DMS 273 (cell line): ENCODE results near the gene SETD6.

ENCODE experiments used
- DNase-seq: peaks from one replicate; lab custom pipeline; 2025; ENCODE audit not compliant: unreplicated experiment; lab: John Stamatoyannopoulos, UW

SETD6 gene

DNA sequence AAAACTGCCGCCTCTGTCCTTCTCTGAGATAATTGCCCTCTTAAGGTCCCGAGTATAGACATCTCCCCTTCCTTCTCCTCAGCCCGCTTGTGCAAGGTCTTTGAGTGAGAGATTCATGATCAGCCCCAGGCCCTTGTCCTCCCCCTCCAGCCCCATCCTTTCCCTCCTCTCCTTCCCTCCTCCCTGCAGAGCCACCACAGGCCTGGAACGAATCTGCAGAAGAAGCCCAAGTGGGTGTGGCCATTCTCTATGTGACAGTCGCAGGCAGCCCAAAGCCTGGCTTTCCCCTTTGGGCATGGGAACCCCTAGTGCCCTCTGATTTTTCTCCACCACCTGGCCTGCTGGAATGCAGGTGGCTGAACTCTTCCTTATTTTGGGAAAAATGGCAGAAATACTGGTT, 22.6 kb upstream of the SETD6 start:
- DNase-seq: peak; percentile 25

DNA sequence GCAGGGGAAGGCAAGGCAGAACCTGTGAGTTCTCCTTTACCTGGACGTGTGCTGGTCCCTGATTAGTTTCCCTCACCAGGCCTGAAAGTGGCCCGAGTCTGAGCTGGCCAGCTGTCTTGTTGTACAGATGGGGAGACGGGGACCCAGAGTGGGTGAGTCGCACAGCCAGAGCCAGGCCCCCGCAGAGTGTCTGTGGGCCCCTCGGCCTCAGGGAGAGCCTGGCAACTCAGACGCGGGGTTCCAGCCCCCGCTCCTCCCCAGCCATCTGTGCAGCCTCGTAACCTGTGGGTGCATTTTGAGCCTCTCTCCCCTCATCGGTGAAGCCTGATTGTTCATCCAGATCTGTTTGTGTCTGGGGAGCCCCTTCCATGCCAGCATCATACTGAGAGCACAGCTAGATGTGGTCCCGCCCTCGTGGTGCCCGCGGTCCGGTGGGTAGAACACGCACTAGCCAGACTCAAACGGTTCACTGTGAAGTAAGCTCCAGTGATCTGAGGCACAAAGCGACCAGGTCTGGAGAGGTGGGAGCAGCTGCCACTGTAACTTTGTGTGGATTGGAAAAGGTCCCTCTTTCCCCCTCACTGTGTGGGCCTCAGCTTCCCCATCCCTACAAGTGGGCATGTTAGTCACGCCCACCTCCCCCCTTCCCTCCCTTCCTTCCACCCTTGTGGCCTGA, 21.4 kb upstream of the SETD6 start:
- DNase-seq: no peak

GRCh38 chr16:58494981-58495520, 20.3 kb upstream of the SETD6 start:
- DNase-seq: peak; percentile 98

DNA sequence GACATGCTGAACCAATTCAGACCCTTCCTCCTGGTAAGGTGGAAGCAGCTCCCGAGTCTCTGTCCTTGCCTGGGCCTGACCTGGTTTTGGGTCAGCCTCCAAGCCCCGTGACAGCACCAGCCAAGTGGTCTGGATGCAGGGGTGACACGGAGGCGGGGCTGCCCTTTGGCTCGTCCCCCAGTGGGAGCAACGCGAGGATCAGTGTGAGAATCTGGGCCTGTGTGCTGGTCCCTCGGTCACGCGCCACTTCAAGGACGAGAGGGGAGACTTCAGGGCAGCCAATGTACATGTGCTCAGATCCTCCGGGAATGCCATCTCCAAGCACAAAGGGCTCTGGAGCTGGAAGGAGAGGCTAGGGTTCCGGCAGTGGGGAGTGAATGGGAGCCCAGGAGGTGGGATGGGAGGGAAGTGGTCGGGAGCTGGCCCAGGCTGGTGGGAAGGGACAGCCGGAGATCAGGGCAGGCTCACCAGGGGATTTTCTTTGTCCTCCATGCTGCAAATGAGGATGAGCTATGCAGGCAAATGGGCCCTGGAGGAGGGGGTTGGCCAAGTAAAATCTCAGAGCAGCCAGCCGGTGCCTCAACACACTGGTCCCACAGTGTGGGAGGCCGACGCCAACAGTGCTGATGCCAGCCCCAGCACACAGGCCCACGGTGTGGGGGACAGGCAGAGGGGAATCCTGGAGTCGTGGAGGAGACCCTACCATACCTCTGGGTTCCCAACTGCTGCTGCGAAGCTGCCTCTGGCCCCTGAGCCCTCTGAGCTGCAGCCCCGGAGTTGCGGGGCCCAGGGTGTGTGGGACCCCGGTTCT, 19.6 kb upstream of the SETD6 start:
- no peak for DNase-seq

DNA sequence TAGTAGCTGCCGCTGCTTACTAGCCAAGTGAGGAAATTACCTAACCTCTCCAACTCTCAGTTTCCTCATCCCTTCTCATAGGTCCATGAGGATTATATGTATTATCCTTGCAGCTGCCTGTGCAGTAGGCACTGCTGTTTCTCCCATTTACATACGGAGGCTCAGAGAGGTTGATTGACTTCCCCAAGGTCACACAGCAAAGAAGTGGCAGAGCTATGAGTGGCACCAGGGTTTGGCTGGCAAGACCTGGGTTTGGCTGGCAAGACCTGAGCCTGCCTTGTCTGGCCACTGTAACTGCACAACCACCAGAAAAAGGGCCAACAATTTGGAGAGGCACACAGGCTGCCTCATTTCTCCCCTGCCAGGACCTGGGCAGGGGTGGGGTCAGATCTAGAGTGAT, 17.8 kb upstream of the SETD6 start:
- DNase-seq: no peak

DNA sequence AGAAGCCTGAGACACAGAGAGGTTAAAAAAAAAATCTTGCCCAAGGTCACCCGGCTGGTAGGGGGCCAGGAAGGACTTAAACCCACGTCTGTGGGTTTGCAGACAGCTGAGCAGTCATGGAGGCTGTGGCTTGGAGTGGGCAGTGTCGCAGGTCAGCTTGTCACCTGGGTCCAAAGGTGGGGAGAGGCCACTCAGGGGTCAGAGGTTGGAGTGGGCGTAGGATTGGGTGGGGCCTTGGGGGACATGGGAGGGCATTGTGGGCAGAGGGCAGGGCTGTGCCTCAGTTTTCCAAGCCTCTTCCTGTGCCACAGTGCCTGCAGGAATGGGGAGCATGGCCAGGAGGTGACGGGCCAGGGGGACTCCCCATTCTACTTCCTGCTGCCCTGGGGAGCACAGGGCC, 17.4 kb upstream of the SETD6 start:
- no peak for DNase-seq

DNA sequence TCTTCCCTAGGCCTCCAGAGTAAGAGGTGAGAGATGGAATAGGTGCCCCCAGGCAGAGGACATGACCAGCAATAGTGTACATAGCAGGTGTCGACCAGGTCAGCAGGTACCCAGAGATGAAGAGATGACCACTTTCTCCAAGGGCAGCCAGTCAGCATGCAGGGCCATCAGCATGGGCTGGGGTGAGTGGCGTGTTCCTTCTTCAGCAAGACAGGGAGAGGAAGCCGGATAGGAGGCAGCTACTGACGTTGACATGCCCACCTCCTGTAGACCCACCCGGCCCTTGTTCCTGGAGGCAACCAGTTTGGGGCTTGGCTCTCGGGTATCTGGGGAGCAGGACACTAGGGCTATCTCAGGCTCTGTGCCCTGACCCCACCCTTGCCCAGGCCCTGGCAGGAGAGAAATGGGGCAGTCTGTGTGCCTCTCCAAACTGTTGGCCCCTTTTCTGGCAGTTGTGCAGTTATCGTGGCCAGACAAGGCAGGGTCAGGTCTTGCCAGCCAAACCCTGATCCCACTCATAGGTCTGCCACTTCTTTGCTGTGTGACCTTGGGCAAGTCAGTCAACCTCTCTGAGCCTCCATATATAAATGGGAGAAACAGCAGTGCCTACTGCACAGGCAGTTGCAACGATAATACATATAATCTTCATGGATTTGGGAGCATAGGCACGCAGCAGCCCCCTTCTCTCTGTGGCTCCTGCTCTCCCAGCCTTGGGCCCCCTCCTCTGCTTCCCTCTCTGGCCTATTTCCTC, 16.8 kb upstream of the SETD6 start:
- DNase-seq: no peak

GRCh38 chr16:58499092-58499511, 16.2 kb upstream of the SETD6 start:
- DNase-seq: no peak

DNA sequence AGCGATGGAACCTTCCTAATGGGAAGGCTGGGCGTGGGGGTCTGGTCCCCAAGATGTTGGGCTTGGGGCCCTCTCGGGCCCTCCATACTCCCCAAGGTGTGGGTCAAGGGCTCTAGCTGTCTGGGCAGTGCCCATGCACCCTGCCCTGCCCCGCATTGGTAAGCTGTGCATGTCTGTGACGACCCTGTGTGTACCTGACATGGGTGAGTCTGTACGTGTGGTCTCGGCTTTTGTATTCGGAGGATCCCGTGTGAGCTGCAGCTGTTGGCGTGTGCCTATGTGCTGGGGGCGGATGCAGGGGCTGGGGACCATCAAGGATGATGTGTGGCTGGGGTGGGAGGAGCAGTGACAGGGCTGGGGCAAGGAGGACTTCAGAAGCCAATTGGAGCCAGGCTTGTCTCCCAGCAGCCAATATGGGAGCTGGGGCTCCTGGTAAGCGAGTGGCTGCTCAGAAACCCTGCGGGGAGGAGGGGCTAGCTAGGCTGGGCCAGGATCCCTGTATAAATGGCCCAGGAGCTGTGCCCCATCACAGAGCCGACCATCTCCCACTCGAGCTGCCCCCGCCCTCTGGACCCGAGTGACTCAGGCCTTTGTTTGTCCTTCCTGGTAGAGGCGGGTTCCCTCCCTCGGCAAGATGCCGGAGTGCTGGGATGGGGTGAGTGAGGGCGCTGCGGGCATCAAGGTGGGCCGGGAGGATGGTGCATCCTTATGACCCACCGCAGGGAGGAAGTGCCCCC, 15.5 kb upstream of the SETD6 start, which contains the start of gene NDRG4:
Gene NDRG4 (plus strand): TSS at position 529 of the 737 bp plus-strand sequence. CDS start 106 bp downstream, at position 635.
- peak; percentile 90 for DNase-seq

- no peak for DNase-seq
Measured at GRCh38 chr16:58500430-58501241, 14.7 kb upstream of the SETD6 start.

GRCh38 chr16:58501242-58502131, 13.8 kb upstream of the SETD6 start:
- DNase-seq: peak; percentile 76

DNA sequence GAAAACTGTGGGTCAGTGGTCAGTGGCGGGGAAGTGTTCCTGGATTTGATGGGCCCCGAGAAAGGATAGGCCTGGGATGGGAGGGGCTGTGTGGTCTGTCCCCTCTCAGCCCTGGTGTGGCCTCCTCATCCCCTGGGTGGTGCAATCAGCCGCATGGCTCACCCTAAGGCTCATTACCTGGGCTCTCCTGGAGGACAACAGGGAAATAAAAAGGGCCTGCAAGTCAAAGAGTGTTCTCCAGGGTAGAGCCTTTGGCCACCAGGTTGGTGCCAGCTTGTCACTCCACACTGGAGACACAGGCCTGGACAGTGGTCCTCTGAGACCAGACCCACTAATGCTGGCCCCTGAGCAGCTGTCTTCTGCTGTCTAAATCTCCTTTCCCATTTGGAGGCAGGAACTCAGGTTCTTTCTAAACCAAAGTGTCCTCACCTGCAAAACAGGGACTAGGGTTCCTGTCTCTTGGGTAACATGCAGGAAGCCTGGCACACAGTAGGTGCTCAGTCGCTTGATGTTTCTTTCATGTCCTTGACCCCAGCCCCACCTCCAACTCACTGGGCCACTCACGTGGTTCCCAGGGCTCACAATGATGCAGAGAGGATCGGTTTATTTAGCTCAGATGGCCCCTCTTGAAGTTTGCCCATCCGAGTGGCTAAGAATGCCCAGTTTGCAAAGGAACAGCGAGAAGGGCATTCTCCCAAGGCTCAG, 12.9 kb upstream of the SETD6 start:
- DNase-seq: no peak

DNA sequence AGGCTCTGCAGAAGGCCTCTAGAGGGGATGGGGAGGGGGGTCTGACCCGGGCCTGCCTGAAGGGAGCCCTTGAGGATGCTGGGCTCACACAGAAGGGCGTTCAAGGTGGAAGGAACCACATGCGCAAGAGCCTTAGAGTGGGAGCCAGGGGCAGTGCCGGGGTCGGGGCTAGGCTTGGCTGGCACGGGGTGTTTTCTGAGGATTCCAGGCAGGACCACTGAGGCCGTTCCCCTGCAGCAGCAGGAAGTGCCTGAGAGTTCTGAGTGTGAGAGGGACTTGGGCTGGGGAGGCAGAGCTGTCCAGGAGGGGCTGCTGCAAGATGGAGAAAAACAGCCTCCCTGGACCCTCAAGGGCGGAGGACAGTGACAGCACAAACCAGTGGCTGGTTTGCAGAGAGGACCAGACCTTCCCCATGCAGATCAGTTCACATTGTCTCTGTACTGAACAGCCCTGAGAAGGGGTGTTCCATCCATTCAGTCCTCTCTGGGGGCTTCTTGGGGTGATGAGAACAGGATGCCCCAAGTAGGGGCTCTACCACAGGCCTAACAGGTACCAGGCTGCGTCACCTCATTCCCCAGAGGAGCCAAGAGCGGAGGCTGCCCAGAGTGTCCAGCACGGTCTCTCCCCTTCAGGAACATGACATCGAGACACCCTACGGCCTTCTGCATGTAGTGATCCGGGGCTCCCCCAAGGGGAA, 12.0 kb upstream of the SETD6 start:
- DNase-seq: no peak

DNA sequence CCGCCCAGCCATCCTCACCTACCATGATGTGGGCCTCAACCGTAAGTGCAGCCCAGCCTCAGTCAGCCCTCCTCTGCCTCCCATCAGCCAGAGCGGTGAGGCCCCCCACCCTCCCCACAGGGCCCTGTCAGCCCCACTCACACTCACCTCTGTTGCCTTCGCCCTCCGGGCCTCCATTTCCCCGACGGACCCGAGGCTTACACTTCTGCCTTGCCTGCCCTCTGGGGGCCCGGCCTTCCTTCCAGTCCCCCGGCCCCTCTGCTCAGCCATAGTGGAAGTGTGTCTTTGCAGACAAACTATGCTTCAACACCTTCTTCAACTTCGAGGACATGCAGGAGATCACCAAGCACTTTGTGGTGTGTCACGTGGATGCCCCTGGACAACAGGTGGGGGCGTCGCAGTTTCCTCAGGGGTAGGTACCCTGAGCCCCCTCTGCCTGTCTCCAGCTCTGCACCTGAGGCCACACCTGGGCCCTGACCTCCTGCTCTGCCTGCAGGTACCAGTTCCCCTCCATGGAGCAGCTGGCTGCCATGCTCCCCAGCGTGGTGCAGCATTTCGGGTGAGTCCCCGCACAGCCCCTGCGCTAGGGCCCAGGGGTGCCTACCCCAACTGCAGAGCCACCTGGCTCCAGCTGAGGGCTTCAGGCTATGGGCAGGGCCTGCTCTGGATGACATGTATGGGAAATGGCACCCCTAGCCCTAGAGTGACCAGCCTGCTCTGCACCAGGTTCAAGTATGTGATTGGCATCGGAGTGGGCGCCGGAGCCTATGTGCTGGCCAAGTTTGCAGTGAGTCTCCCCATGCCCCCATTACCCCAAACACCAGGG, 11.2 kb upstream of the SETD6 start:
- DNase-seq: no peak

DNA sequence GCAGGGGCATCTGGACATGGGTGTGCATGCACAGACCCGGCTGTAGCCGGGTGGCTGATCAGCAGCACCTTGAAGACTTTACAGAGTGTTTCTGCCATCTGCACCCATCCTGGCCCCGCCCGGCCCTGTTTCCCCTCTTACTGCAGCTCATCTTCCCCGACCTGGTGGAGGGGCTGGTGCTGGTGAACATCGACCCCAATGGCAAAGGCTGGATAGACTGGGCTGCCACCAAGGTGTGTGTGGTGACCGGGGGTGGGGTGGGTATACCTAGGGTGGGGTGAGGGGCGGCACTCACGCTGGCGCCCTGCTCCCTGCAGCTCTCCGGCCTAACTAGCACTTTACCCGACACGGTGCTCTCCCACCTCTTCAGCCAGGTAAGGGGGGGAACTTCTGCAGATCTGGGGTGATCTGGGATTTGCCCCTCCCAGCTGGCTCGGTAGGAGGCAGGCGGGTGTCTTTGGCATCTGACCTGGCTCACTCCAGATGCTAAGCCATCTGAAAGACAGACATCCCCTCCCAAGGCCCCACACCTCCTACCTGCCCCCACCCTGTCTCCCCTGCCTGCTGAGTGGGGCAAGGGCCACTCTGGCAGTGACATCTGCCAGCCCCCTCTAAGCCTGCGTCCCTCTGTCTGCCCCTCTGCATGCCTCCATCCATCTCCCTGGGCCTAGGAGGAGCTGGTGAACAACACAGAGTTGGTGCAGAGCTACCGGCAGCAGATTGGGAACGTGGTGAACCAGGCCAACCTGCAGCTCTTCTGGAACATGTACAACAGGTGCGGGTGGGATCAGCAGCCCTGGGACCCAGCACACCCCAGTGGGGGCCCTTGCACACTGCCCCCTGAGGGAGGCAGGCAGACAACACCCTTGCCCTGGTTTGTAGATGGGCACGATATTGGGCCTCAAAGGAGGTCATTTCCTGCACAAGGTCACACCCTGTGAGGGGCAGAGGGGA, 8.8 kb upstream of the SETD6 start:
- DNase-seq: peak; percentile 43
